Neural progenitor cell (in vitro differentiated cells): ENCODE results near the gene SFRP4.

ENCODE experiments used
- CTCF ChIP-seq: fragments of 200-600 bp; sonication (generic); IDR thresholded peaks from 2 replicates; pipeline ENCODE4 v1.5.1; 2017; ENCODE audit warnings: antibody characterized with exemption, mild to moderate bottlenecking
- EZH2 ChIP-seq: fragments of 200-600 bp; sonication (generic); IDR thresholded peaks from 2 replicates; pipeline ENCODE4 v1.6.1; 2017; ENCODE audit warnings: antibody characterized with exemption, mild to moderate bottlenecking, moderate library complexity

- no peak for TF ChIP-seq CTCF
- no peak for TF ChIP-seq EZH2
Observed at GRCh38 chr7:37924491-37925041, 7.9 kb upstream of the SFRP4 start.
